Coronary artery (tissue), 2 donors: ENCODE measurements around the gene SH3PXD2B.
"Not testable (repeated sequence)": the region's sequence is repeated elsewhere in the genome, so short reads cannot be mapped to it uniquely, and the experiment has no call there.

Experiments used
- DNase-seq: peaks from one replicate; pipeline ENCODE4 v3.0.0-alpha.2; 2017; ENCODE audit warnings: low spot score
- H3K27ac ChIP-seq, 2 donors: fragments of 200-600 bp; sonication (generic); one replicate each; pipeline ENCODE4 v1.5.1; 2016 to 2019
- H3K4me3 ChIP-seq: fragments of 200-600 bp; sonication (generic); 2 replicates; pipeline ENCODE4 v1.5.1; 2016; ENCODE audit warnings: mild to moderate bottlenecking, moderate library complexity
- TF ChIP-seq, protein P1 (sequence below): fragments of 200-600 bp; sonication (generic); IDR thresholded peaks from one replicate; pipeline ENCODE4 v1.5.1; 2019; ENCODE audit warnings: antibody characterized with exemption

SH3PXD2B gene

DNA sequence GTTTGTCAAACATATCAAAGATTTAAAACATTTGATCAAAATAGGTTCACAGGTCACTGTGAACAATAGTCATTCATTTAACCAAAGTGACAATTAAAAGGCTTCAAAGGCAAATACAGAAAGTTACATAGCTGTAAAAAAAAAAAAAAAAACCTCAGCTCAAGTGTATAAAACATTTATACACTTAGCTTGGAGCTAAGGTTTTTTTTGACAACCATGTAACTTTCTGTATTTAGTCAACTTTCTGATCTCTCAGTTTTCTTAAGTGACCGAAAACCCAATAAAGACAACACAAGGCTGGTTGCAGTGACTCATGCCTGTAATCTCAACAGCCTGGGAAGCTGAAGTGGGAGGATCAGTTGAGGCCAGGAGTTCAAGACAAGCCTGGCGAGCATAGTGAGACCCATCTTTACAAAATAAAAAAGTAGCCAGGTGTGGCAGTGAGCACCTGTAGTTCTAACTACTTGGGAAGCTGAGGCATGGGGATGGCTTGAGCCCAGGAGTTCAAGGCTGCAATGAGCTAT lies 154.3 kb downstream of the SH3PXD2B start:
- DNase-seq = no peak
- H3K27ac ChIP-seq = no peak overlapping the region
- TF ChIP-seq, protein P1, sequence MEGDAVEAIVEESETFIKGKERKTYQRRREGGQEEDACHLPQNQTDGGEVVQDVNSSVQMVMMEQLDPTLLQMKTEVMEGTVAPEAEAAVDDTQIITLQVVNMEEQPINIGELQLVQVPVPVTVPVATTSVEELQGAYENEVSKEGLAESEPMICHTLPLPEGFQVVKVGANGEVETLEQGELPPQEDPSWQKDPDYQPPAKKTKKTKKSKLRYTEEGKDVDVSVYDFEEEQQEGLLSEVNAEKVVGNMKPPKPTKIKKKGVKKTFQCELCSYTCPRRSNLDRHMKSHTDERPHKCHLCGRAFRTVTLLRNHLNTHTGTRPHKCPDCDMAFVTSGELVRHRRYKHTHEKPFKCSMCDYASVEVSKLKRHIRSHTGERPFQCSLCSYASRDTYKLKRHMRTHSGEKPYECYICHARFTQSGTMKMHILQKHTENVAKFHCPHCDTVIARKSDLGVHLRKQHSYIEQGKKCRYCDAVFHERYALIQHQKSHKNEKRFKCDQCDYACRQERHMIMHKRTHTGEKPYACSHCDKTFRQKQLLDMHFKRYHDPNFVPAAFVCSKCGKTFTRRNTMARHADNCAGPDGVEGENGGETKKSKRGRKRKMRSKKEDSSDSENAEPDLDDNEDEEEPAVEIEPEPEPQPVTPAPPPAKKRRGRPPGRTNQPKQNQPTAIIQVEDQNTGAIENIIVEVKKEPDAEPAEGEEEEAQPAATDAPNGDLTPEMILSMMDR = no peak
- no peak overlapping the region for H3K4me3 ChIP-seq

- no peak overlapping the region for H3K27ac ChIP-seq
- TF ChIP-seq, protein P1 = no peak
- DNase-seq = no peak
- no peak overlapping the region for H3K4me3 ChIP-seq
Measured at GRCh38 chr5:172294831-172295230, 159.5 kb downstream of the SH3PXD2B start.

DNA sequence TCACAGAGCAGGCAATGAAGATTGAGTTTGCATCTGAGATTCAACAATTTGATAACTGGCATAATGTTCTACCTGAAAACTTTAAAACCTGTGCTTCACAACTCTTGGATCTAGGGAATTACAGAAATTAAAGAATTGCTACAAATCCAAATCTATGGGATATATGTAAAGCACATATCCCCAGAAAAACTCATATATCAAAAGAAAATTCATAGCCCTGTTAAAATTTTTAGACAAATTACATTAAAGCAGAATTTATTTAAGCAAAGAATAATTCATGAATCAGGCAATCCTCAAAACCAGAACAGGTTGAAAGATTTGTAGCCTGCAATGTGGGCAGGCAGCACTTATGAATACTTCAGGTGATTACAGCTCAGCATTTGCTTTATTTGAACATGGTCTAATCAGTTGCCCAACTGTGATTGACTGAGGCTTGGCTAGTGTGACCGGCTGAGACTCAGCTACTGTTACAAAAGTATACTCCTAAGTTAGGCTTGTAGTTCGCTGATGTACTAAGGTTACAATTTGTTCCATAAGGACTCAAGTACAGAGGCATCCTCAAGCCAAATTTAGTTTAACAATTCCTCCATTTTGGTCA lies 160.5 kb downstream of the SH3PXD2B start:
- TF ChIP-seq, protein P1 = no peak
- no peak for DNase-seq
- Histone ChIP-seq H3K27ac (no peak overlapping the region), H3K4me3 (no peak overlapping the region)

- no peak for DNase-seq
- Histone ChIP-seq H3K27ac (no peak overlapping the region), H3K4me3 (no peak overlapping the region)
- TF ChIP-seq, protein P1 = no peak
Measured at GRCh38 chr5:172293054-172293744, 161.1 kb downstream of the SH3PXD2B start.

- not testable (repeated sequence) for H3K27ac ChIP-seq, H3K4me3 ChIP-seq, DNase-seq
Measured at GRCh38 chr5:172291837-172292236, 162.5 kb downstream of the SH3PXD2B start.

DNA sequence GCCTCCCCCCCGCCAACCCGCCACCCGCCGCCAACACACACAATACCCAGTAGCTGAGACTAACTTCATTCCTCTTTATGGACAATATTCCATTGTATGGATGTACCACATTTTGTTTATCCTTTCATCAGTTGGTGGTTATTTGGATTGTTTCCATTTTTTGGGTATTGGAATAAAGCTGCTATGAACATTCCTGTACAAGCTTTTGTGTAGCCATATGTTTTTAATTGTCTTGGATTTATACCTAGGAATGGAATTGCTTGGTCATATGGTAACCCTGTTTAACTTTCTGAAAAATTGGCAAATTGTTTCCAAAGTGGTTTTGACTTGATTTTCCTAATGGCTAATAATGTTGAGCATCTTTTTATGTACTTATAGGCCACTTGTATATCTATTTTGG lies 165.9 kb downstream of the SH3PXD2B start:
- no peak overlapping the region for H3K4me3 ChIP-seq
- no peak for DNase-seq
- TF ChIP-seq, protein P1 = no peak
- no peak overlapping the region for H3K27ac ChIP-seq

GRCh38 chr5:172287140-172287539 lies 167.2 kb downstream of the SH3PXD2B start:
- DNase-seq, H3K27ac ChIP-seq, H3K4me3 ChIP-seq: not testable (repeated sequence)
